Posterior vena cava (tissue), 2 donors: ENCODE measurements around the gene FAM163B. TPM values are rescaled to one million over a fixed set of nuclear protein-coding genes. Genes with fewer than 3 reads are reported as not detected.

Source experiments
- DNase-seq: peaks from one replicate; pipeline ENCODE4 v3.0.0-alpha.2; 2020; ENCODE audit warnings: low spot score
- intact Hi-C, 2 donors: fragments of 100-400 bp; cut with DNase I; formaldehyde crosslinking; loops; one replicate each; pipeline versions ENCODE4 v1.14.1 to v1.14.2; 2022 to 2023
- long read RNA-seq, 2 donors: library from polyadenylated mRNA; unstranded; transcript quantifications; one replicate each; pipeline ENCODE4 v2.0.0, GENCODE V29; 2020 to 2021
- total RNA-seq, 2 donors: library from RNA; stranded (reverse); fragmentation: NEBNext Ultra II Directional; extraction: Animal tissue kit (Norgen Biotek cat#: 25700); gene quantifications; one replicate each; pipeline ENCODE4 v1.2.1, GENCODE V29; 2021
- donor health status: DM: yes; HTN: yes; CAD: no.
- donor health status: DM: yes; HTN: yes; CAD: no.

FAM163B gene
- total RNA-seq, result not detected
- long read RNA-seq, donor 1, result 0 reads
- long read RNA-seq, donor 2, result 0 reads

DNA sequence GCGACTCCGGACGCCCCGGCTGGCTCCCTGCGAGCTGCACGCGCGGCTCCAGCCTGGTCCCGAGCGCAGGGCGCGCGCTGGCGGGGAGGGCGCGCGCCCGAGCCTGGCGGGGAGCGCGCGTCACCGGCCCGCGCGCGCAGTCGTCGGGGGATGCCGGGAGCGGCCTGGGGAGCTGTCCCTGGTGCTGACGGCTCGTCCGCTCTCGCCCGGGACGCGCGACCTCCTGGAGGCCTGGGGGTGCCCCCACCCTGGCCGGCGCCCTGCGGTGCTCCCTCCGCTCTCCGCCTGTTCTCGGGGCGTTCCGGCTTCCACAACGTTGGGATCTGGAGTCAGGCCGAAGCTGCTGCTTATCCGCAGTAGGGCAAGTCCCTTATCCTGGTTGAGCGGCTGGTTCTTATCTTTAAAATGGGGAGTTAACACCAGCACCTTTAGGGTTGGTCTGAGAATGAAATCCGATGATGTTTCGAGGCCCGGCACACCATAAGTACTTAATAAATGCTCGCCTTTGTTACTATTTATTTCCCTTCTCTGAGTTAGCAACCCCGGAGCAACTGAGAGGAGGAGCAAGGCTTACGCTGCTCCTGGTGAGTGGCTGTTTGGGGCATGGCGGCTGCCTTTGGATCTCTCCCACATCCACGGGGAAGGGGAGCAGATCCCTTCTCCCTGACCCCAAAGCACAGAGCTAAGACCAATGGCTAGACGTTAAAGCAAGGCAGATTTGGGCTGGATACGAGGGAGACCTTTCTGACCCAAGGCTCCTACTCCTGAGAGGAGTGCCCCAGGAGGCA lies at the start of gene FAM163B:
Gene FAM163B, minus strand, starts transcription at position 79 of the 788 bp plus-strand sequence. CDS start 29,166 bp downstream, outside the sequence.
- intact Hi-C loops, result loop anchor here (5.0 to 10.0 kb wide), 3 partner anchors 75 to 1402 kb away; no protein-coding TSS in a partner anchor
- DNase-seq, result no peak

DNA sequence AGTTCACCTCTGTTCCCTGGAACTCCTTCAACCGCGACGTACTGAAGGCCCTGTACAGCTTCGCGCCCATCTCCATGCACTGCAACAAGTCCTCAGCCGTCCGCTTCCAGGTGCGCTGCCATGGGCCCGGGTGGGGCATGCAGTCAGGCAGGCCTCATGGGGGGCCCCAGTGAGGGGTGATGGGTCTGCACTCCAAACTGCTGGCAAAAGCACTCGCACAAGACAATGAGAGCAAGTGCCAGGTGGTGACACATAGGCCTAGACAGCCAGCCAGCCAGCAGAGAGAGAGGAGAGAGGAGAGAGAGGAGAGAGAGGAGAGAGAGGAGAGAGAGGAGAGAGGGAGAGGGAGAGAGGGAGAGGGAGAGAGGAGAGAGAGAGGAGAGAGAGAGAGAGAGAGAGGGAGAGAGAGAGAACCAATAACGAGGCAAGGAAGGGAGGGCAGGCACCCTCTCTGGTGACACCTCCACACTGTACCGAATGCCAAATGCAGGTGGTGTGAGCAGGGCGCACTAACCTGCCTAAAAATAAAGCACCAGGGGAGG lies 48.0 kb upstream of the FAM163B start:
- DNase-seq, result no peak
- intact Hi-C loops, result no loop called here

DNA sequence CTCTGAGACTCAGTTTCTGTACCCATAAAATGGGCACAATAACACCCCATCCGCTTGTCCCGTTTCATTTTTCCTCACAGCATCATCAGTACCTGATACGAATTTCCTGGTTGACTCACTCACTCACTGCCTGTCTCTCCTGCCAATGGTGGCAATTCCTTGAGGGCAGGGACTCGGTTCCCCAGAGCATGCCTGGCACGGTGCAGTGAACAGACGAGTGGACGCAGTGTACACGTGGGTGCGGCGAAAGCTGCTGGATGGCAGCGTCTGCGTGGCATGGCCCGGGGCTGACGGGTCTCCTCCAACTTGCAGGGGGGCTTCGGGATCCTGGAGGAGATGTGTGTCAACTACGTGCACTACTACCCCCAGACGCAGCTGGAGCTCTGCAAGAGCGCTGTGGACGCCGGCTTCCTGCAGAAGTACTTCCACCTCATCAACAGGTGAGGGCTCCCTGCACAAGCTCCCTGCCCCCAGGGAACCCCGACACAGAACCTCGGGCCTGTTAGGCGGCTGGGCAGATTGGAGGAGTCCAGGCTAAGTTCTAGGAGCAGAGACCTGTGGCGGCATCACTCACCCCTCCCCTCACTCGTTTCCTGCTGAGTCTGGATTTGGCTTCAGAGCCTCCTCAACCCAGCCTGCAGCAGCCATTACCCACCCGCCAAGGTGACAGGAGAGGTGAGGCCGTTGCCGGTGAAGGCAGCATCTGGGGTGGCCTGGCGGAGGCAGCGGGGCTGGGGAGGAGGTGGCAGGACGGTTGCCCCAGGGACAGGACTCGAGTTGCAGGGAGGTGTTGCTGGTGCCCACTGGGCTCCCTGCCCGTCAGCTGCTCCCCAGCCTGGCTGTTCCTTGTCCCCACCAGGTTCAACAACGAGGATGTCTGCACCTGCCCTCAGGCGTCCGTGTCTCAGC lies 47.3 kb upstream of the FAM163B start:
- no peak for DNase-seq
- intact Hi-C loops, result no loop called here

- DNase-seq, result no peak
- intact Hi-C loops, result no loop called here
These were observed 46.5 kb upstream of the FAM163B start for GRCh38 chr9:133655701-133656100.

DNA sequence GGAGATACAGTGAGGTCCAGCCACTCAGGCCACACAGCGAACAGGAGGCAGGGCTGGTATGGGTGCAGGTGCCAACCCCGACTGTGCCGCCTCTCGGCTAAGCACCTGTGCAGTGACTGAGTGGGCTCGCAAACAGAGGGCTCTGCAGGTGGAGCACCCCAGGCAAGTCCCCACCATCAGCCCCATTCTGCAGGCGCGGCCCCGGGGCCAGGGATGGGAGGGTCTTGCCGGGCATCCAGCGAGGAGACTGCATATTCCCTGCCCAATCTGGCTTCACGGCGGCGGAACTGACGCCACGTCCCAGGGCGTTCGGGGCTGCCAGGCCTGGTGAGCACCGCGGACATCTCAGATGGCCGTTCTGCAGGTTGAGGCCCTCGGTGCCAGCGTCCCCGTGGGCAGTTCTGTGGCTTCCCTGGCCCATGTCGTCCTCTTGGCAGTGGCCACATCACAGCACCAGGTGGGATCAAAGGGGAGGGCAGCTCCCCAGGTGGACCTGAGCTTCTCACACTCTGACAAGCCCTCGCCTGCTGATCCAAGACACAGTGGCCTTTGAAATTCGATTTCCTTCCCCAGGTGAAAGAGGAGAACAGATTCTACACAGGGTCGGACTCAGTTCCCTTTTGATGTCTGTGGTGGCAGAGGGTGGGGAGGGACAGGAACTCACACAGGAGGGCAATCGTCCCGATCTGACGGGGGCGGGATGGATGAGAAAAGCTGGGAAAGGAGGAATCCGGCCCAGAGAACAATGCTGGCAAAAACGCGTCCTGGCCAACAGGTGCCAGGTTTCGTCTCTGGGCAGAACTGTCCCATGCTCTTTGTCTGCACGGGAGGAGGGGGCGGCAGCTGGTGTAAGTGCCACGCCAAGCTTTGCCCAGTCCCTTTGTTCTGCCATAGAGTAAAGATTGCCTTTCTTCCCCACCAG lies 45.8 kb upstream of the FAM163B start:
- intact Hi-C loops, result no loop called here
- no peak for DNase-seq

GRCh38 chr9:133653638-133654037 lies 44.4 kb upstream of the FAM163B start:
- intact Hi-C loops, result no loop called here
- DNase-seq, result no peak

DNA sequence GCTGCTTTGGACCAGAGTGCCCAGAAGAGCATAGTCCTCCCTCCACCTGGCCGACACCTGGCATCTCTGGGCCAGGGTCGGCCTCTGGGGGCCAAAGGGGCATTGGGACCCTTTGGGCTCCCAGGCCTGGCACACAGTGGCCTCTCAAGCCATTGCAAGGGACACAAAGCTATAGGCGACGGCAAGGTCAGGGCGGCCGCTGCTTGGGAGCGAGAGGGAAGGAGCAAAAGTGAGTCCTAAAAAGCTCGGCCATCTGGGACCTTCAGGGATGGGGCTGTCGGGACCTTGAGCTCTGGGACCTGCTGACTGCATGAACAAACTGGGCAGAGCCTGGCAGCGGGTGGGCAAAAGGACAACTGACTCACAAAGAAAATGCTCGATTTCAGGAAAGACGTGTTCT lies 40.8 kb upstream of the FAM163B start:
- DNase-seq, result no peak
- intact Hi-C loops, result no loop called here

DNA sequence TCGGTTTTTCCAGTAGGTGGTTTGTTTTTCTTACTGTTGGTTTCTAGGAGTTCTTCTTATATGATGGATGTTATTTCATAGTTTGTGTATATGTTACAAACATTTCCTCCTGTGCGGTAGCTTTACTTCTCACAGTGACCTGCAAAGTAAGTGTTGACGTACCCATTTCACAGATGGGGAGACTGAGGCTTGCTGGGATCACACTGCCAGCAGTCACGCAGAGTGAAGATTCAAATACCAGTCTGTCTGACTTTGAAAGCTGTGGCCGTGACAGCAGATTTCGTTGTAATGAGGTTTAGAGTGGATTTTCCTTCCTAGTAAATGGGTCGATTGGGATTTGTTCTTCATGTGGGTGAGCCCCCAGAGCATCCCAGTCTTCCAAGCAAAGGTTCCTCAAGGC lies 40.0 kb upstream of the FAM163B start:
- no peak for DNase-seq
- intact Hi-C loops, result no loop called here

GRCh38 chr9:133647765-133648469 lies 38.7 kb upstream of the FAM163B start:
- intact Hi-C loops, result no loop called here
- no peak for DNase-seq

DNA sequence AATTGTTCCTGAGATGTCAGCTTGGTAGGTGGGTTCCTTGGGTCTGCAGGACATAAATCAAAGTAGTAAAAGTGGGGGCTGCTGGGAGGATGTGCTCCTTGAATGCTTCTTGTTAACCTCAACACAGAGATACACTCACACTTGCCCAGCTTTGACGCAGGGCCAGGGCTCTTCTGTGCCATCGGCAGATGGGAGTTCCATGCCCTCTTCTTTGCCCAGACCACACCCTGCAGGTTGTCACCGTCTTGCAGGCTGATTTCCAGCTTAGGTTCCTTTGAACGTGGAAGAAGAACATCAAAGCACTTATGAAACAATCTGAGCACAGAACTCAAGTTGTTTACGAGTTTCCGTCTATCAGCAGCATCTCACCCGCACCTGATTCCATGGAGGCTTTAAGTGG lies 38.0 kb upstream of the FAM163B start:
- DNase-seq, result no peak
- intact Hi-C loops, result no loop called here

GRCh38 chr9:133645021-133645765 lies 36.0 kb upstream of the FAM163B start:
- no peak for DNase-seq
- intact Hi-C loops, result no loop called here

GRCh38 chr9:133643978-133644760 lies 35.0 kb upstream of the FAM163B start:
- intact Hi-C loops, result no loop called here
- peak; percentile 67 for DNase-seq

GRCh38 chr9:133643362-133643755 lies 34.2 kb upstream of the FAM163B start:
- intact Hi-C loops, result no loop called here
- DNase-seq, result no peak

DNA sequence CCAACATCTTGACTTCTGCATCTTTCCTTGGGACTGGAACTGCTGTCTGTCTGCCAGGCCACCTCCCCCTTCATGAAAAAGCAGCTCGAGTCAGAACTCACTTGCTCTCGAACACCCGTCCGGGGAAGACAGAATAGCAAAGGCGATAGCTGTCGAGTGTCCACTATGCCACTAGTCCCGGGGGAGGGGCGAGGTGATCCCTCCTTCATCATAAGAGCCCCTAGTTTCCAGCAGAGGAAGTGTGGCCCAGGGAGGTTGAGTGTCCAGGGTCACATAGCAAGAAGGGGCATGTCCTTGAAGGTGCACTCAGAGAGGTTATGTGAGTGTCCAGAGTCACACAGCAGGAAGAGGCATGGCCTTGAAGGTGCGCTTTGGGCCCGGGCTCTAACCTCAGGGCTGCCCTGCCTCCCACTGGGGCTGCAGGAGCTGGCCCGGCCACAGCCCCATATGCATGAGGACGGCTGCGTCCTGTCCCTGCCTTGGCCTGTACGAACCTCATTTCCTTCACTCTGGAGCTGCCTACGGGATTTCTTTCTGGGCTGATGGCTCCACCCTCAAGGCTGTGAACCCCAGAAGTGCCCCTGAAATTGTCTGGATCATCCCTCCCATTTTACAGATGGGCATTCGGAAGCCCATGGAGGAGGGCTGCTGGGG lies 33.6 kb upstream of the FAM163B start:
- intact Hi-C loops, result no loop called here
- DNase-seq, result no peak

GRCh38 chr9:133641861-133642595 lies 32.8 kb upstream of the FAM163B start:
- intact Hi-C loops, result no loop called here
- DNase-seq, result no peak

DNA sequence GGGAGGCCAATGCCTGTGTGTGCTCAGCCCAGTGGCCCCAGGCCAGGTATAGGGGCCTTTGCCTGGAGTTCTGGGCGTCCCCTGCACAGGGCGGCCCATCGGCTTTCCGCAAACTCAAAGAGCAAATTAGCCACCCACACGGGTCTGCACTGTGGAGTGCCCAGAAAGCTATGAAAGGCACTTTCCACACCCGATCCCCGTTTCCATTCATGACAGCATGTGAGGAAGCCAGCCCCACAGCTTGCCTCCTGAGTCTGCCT lies 32.1 kb upstream of the FAM163B start:
- intact Hi-C loops, result no loop called here
- no peak for DNase-seq
